Immature natural killer cell (primary cell): Measurements from ENCODE around the gene NKD1. TPM values are rescaled to one million over a fixed set of nuclear protein-coding genes. Genes with fewer than 3 reads are reported as not detected.
"Not testable (repeated sequence)": the region's sequence is repeated elsewhere in the genome, so short reads cannot be mapped to it uniquely, and the experiment has no call there.

Source experiments
- DNase-seq, 3 donors: peaks; one replicate each; pipeline ENCODE4 v3.0.0; 2022; ENCODE audit warnings: mixed read lengths in 1 of 3
- H3K27ac Mint-ChIP-seq, 6 donors: one replicate each; pipeline ENCODE4 v1.8.0; 2020; ENCODE audit warnings: mixed read lengths in 6 of 6, mild to moderate bottlenecking in 5 of 6, inconsistent platforms in 4 of 6, moderate library complexity in 3 of 6
- H3K27me3 Mint-ChIP-seq, 3 donors: one replicate each; pipeline ENCODE4 v1.8.0; 2020 to 2021; ENCODE audit warnings: low read depth in 3 of 3, mild to moderate bottlenecking in 3 of 3, mixed read lengths in 3 of 3, moderate library complexity in 3 of 3, inconsistent platforms in 1 of 3
- H3K36me3 Mint-ChIP-seq, 3 donors: one replicate each; pipeline ENCODE4 v1.8.0; 2020; ENCODE audit warnings: mixed read lengths in 3 of 3, inconsistent platforms in 2 of 3, mild to moderate bottlenecking in 2 of 3
- H3K4me1 Mint-ChIP-seq, 2 donors: one replicate each; pipeline ENCODE4 v1.8.0; 2020; ENCODE audit warnings: inconsistent platforms in 2 of 2, mild to moderate bottlenecking in 2 of 2, mixed read lengths in 2 of 2, moderate library complexity in 1 of 2
- H3K4me3 Mint-ChIP-seq, 5 donors: one replicate each; pipeline ENCODE4 v1.8.0; 2020; ENCODE audit warnings: mild to moderate bottlenecking in 5 of 5, mixed read lengths in 5 of 5, inconsistent platforms in 3 of 5, moderate library complexity in 3 of 5
- H3K9me3 Mint-ChIP-seq, 6 donors: one replicate each; pipeline ENCODE4 v1.8.0; 2020; ENCODE audit warnings: mild to moderate bottlenecking in 6 of 6, mixed read lengths in 6 of 6, inconsistent platforms in 4 of 6, moderate library complexity in 3 of 6
- polyA plus RNA-seq, 3 donors: library from polyadenylated mRNA; unstranded; fragments of 300-500 nt; fragmentation: Illumina TruSeq; gene quantifications; one replicate each; pipeline ENCODE4 v1.2.3, GENCODE V29; 2021

Gene NKD1, protein sequence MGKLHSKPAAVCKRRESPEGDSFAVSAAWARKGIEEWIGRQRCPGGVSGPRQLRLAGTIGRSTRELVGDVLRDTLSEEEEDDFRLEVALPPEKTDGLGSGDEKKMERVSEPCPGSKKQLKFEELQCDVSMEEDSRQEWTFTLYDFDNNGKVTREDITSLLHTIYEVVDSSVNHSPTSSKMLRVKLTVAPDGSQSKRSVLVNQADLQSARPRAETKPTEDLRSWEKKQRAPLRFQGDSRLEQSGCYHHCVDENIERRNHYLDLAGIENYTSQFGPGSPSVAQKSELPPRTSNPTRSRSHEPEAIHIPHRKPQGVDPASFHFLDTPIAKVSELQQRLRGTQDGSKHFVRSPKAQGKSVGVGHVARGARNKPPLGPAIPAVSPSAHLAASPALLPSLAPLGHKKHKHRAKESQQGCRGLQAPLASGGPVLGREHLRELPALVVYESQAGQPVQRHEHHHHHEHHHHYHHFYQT
- not detected for polyA plus RNA-seq

DNA sequence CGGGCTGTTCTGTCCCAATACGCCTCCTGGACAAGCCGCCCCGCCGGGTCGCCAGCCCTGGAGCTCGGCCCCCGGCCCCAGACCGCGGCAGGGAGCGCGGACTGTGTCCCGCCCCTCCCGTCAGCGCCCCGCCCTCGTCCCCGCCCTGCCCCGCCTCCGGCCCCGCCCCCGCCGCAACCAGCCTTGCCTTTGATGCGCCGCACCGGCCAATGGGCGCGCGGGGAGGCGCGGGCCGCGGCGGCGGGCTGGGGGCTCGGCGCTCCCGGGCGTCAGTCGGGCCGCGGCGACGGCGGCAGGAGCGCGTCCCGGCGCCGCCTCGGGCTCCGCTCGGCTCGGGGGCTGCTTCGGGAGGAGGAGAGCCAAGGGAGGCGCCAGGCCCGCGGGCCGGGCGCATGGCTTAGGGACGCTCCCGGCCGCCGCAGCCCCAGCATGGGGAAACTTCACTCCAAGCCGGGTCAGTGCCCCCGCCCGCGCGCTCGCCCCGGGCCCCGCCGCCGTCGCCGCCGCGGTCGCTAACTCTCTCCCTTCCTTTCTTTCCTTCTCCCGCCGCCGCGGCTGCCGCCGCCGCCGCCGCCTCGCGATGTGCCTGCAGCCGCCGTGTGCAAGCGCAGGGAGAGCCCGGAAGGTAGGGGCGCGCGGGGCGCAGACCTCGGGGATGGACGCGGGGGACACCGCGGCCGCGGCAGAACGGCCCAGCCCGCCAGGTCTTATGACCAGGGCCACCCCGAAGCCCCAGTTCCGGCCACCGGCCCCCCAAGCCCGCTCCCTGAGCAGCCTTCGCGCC is at the start of gene NKD1:
TSS of gene NKD1 (plus strand) at position 272 of the 784 bp plus-strand sequence. CDS start at position 430, 158 bp downstream.
- H3K4me3 Mint-ChIP-seq, result peak within 1 kb of the TSS; percentile 83 to 90 (median 89)
- peak within 1 kb of the TSS; percentile 48 to 94 (median 88) for H3K27ac Mint-ChIP-seq
- H3K4me1 Mint-ChIP-seq, result peaks cover 6 to 10% of the 10 kb centered on the region in 2 donors
- H3K9me3 Mint-ChIP-seq, result no peaks in the 10 kb centered on the region
- H3K36me3 Mint-ChIP-seq, result peaks cover 0 to 3% (median 0%) of the 10 kb centered on the region in 3 donors
- peaks cover 11 to 21% (median 15%) of the 10 kb centered on the region in 3 donors for H3K27me3 Mint-ChIP-seq
- DNase-seq, result peak; percentile 76 to 79 (median 77)

DNA sequence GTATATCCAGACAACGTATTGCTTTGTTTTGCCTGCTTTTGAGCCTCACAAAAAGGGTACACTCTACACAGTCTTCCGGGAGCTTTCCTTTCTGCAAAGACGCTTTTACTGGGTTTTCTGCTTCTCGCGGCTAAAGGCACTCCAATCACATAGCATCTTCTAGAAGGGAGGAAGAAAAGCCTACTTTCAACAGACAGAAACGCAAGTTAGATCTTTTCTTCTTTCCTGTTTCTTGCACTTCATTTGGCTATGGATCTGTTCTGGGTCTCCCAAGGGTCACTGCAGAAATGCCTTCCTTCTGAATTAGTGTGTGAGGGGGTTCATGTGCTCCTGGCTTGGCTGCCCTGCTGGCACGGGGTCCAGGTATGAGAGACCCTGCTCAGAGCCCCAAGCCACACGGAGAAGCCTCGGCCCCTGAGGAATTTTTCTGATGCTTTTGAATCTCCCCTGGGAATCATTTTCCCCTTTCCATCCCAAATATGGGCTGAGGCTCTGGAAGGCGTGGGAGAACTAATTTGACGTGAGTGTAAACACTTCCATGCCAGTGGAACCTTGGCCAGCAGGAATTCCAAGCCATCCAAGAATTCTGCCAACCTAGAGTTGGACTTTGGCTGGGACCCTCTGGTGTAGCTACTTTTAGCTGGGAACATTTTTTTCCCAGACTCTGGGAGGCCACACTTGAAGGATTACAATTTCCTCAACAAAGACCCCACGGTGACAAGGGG is 49.6 kb upstream of the NKD1 start:
- DNase-seq, result no peak
- H3K4me1 Mint-ChIP-seq, result no peaks in the 10 kb centered on the region
- H3K27ac Mint-ChIP-seq, result no peak overlapping the region
- no peak overlapping the region for H3K4me3 Mint-ChIP-seq
- H3K9me3 Mint-ChIP-seq, result no peaks in the 10 kb centered on the region
- no peaks in the 10 kb centered on the region for H3K36me3 Mint-ChIP-seq
- peaks cover 3 to 5% (median 3%) of the 10 kb centered on the region in 3 donors for H3K27me3 Mint-ChIP-seq

DNA sequence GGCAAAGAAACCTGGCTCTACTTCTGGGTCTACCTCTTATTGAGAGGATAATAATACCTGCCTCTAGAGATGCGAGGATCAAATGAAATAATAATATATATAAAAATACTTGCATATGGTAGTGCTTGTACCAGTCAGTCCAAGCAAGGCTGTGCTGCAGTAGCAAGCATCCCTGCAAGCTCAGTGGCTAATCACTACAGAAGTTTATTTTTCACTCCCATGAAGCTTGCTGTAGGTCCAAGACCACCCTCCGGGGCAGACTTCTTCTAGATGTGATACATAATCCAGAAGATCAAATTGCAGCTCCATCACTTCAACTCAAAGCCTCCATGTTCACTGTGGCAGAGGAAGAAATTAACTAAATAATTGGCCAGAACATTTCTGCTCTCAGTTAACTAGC is 48.9 kb upstream of the NKD1 start:
- Mint-ChIP-seq H3K9me3 (no peaks in the 10 kb centered on the region), H3K36me3 (no peaks in the 10 kb centered on the region), H3K27ac (no peak overlapping the region), H3K4me1 (no peaks in the 10 kb centered on the region), H3K27me3 (peaks cover 2 to 7% (median 6%) of the 10 kb centered on the region in 3 donors), H3K4me3 (no peak overlapping the region)
- DNase-seq, result no peak

DNA sequence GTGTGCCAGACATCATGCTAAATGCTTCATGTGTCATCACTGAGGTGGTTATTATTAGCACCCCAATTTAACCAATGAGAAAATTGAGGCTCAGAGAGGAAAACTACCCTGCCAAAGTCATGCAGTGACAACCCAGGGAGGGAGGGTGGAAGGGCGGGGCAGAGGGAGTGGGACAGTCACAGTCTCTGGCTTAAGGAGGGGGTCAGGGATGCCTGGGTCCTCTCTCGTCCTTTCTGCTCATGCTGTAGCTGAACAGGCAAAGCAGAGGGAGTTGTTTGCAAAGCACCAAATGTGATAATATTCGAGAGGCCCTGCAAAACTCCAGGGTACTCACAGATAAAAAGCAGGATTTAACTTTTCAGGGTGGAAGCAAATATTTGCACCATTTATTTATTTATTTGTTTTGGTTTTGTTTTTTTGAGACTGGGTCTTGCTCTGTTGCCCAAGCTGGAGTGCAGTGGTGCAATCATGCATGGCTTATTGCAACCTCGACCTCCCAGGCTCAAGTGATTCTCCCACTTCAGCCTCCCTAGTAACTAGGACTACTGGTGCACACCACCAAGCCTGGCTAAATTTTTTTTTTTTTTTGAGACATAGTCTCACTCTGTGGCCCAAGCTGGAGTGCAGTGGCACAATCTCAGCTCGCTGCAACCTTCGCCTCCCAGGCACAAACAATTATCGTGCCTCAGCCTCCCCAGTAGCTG is 47.9 kb upstream of the NKD1 start:
- Mint-ChIP-seq H3K4me3 (no peak overlapping the region), H3K36me3 (no peaks in the 10 kb centered on the region), H3K27ac (no peak overlapping the region), H3K4me1 (no peaks in the 10 kb centered on the region), H3K9me3 (no peaks in the 10 kb centered on the region), H3K27me3 (peaks cover 4 to 7% (median 6%) of the 10 kb centered on the region in 3 donors)
- DNase-seq, result no peak

DNA sequence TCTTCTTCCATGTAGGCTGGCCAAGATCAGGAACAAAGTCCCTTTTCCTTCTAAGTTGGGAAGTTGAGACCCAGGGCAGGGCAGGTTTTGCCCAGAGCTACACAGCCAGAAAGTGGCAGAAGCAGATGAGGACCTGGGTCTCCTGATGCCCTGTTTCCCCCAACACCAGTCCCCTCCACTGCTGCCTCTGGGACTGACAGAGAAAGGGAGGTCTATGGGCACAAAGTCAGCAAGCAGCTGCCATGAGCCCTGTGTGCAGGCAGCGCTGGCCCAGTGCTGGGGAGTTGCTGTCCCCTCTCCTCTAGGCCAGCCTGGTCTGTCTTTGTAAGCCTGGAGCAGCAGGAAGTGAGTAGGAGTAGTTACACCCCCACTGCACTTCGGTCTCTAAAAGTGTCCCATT is 46.9 kb upstream of the NKD1 start:
- H3K27ac Mint-ChIP-seq, result no peak overlapping the region
- no peak for DNase-seq
- H3K27me3 Mint-ChIP-seq, result peaks cover 2 to 4% (median 4%) of the 10 kb centered on the region in 3 donors
- H3K36me3 Mint-ChIP-seq, result no peaks in the 10 kb centered on the region
- no peaks in the 10 kb centered on the region for H3K9me3 Mint-ChIP-seq
- H3K4me1 Mint-ChIP-seq, result no peaks in the 10 kb centered on the region
- no peak overlapping the region for H3K4me3 Mint-ChIP-seq

DNA sequence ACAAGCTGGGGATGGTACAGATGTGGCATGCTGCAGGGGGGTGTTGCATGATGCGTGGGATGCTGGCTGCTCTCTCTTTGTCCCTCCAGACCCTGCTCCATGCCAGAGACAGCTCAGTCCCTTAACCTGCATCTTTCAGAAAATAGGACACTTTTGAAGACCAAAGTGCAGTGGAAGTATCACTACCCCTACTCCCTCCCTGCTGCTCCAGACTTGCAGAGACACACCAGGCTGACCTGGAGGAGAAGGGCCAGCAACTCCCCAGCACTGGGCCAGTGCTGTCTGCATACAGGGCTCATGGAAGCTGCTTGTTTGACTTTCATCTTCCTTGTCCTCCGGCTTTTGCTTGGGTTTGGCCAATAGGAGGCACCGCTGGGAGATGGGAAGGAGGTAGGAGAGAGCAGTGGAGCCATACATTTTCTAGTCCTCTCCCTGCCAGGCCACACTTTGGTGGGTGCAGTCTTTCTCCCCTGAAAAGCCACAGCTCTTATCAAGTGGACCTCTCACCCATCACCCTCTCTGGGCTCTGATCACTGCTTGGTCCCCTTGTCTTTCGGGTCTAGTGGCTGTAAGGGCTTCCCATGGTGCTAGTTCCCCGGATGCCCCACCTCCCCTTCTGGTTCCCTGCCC is 46.1 kb upstream of the NKD1 start:
- no peak for DNase-seq
- H3K27ac Mint-ChIP-seq, result no peak overlapping the region
- H3K4me1 Mint-ChIP-seq, result no peaks in the 10 kb centered on the region
- no peak overlapping the region for H3K4me3 Mint-ChIP-seq
- no peaks in the 10 kb centered on the region for H3K9me3 Mint-ChIP-seq
- no peaks in the 10 kb centered on the region for H3K36me3 Mint-ChIP-seq
- peaks cover 2 to 4% (median 2%) of the 10 kb centered on the region in 3 donors for H3K27me3 Mint-ChIP-seq

DNA sequence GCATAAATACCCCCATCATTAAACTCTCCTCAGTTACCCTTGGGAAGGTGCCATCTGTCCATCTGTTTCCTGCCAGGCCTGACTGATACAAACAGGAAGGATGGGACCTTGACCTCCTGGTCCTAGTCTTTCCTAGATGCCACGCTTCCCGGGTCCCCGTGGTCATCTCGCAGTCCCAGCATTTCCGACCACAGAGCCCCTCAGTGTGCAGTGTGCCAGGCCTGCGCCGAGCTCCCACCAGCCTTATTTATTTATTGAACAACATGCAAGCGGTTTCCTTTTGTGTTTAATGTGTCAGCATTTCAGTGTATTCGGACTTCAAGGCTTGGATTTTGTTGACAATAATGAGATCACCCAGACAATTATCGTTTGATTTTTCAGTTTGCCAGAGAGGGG is 45.6 kb upstream of the NKD1 start:
- Mint-ChIP-seq H3K27me3 (peaks cover 2 to 4% (median 2%) of the 10 kb centered on the region in 3 donors), H3K27ac (no peak overlapping the region), H3K36me3 (no peaks in the 10 kb centered on the region), H3K4me3 (no peak overlapping the region), H3K9me3 (no peaks in the 10 kb centered on the region), H3K4me1 (no peaks in the 10 kb centered on the region)
- no peak for DNase-seq

DNA sequence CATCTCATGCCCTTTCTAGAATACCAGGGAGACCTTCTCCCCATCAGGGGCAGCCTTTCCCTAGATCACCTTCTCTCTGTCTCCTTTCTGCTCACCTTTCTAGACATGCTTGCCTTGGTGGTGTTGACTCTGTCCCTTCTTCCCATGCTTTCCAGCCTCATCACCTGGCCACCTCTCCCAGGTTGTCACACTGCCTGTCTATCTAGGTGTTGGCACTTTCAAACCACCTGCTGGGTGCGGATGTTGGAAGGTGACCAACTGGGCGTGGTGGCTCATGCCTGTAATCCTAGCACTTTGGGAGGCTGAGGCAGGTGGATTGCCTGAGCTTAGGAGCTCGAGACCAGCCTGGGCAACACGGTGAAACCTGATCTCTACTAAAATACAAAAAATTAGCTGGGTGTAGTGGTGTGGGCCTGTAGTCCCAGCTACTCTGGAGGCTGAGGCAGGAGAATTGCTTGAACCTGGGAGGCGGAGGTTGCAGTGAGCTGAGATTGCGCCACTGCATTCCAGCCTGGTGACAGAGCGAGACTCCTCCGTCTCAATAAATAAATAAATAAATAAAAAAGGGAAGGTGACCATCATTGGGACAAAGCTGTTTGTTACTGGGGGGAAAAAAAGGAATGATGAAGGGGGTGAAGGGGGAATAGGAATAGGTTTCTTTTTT is 44.2 kb upstream of the NKD1 start:
- H3K27ac Mint-ChIP-seq, result peak overlapping the region in 1 of 6 donors; percentile 70
- not testable (repeated sequence) for H3K4me3 Mint-ChIP-seq, H3K9me3 Mint-ChIP-seq, DNase-seq, H3K27me3 Mint-ChIP-seq, H3K4me1 Mint-ChIP-seq, H3K36me3 Mint-ChIP-seq

DNA sequence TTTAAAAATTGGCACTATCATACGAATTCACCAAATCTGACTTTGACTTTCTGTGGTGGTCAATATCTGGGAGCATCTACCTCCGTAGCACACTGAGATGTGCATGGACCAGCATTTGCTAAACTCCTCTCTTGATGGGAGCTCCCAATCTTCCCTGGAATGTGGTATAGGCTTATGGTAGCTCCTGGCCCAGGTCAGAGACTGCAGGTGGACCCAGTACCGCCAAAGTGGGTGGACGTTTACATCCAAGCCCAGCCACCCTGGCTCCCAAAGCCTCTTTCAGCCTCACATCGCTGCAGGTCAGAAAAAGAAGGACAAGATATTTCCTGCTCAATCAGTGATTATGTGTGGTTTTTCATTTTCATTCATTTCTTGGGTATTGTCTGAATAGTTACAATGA is 43.1 kb upstream of the NKD1 start:
- H3K36me3 Mint-ChIP-seq, result no peaks in the 10 kb centered on the region
- H3K4me3 Mint-ChIP-seq, result no peak overlapping the region
- no peak overlapping the region for H3K27ac Mint-ChIP-seq
- peaks cover 0 to 2% (median 0%) of the 10 kb centered on the region in 6 donors for H3K9me3 Mint-ChIP-seq
- H3K4me1 Mint-ChIP-seq, result no peaks in the 10 kb centered on the region
- H3K27me3 Mint-ChIP-seq, result peaks cover 2 to 4% (median 2%) of the 10 kb centered on the region in 3 donors
- no peak for DNase-seq

DNA sequence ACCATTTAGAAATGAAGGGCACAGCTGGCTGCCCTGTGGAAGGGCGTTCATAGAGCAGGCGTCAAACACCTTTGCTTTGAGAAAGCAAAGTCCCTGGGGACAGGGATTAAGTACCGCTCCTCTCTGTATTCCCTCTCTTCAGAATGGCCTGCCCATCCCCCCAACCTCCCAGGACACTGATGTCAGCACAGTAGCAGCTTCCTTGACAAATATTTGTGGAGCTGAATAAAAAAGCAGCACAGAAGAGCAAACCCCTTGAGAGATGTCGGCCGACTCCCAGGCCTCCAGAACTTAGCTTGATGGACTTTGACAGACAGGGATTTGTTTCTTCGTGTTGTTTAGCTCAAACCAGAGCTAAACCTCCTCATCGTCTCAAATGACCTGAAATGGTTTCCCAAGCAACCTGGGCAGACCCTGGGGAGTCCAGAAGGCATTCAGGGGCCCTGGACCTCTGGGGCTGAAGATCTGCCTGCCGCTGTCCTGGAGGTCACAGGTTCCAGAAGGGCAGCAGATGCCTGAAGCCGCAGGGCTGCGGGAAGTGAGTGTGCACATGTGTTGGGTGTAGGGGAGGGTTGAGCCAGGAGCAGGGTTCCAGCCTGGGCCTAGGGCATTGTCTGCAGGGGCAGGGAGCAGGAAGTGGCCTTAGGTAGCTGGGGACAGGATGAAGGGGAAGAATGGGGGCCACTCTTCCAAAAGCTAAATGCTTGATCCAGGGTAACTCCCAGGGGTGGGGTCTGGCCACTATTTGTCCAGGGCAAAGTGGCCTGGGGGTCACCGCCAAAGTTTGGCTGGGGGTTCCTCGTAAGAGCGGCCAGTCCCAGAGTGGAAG is 42.3 kb upstream of the NKD1 start:
- peaks cover 0 to 2% (median 0%) of the 10 kb centered on the region in 6 donors for H3K9me3 Mint-ChIP-seq
- H3K4me1 Mint-ChIP-seq, result no peaks in the 10 kb centered on the region
- no peak for DNase-seq
- no peaks in the 10 kb centered on the region for H3K36me3 Mint-ChIP-seq
- no peak overlapping the region for H3K27ac Mint-ChIP-seq
- peaks cover 2 to 4% (median 2%) of the 10 kb centered on the region in 3 donors for H3K27me3 Mint-ChIP-seq
- no peak overlapping the region for H3K4me3 Mint-ChIP-seq

DNA sequence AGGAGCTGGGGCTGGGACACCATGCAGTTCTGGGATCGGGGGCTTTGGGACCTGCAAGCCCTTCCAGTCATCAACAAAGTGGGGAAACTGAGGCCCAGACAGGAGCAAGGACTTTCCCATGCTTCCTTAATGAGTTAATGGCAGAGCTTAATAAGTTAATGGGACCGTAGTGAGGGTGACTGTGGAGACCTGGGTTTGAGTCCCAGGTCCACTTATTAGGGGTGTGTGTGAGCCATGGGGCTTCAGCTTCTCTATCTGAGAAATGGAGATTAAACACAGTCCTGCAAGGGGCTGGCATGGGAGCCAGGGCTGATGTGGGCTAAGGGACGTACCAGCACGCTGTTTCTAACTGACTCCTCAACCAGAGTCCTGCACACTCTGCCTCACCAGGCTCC is 41.7 kb upstream of the NKD1 start:
- no peaks in the 10 kb centered on the region for H3K4me1 Mint-ChIP-seq
- H3K27ac Mint-ChIP-seq, result no peak overlapping the region
- H3K4me3 Mint-ChIP-seq, result no peak overlapping the region
- DNase-seq, result no peak
- H3K36me3 Mint-ChIP-seq, result no peaks in the 10 kb centered on the region
- peaks cover 0 to 2% (median 0%) of the 10 kb centered on the region in 6 donors for H3K9me3 Mint-ChIP-seq
- peaks cover 2 to 4% (median 2%) of the 10 kb centered on the region in 3 donors for H3K27me3 Mint-ChIP-seq

DNA sequence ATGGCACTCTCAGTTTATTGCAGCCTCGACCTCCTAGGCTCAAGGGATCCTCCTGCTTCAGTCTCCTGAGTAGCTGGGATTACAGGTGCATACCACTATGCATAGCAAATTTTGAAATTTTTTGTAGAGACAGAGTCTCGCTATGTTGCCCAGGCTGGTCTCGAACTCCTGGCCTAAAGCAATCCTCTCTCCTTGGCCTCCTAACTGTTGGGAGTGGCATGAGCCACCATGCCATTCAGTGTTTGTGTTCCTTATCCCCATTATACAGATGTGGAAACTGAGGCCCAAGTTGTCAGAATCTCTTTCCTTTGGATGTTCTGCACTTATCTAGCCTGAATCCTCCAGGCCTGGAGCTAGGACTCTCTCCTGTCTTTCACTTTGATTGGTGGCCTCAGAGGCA is 40.8 kb upstream of the NKD1 start:
- Mint-ChIP-seq H3K4me3 (no peak overlapping the region), H3K9me3 (peaks cover 0 to 2% (median 0%) of the 10 kb centered on the region in 6 donors), H3K27ac (no peak overlapping the region), H3K27me3 (peaks cover 2 to 6% (median 2%) of the 10 kb centered on the region in 3 donors), H3K36me3 (no peaks in the 10 kb centered on the region), H3K4me1 (no peaks in the 10 kb centered on the region)
- DNase-seq, result no peak
